AG04449 (cell line): ENCODE data around the gene QPCT.

ENCODE experiments used
- CTCF ChIA-PET: fragments of 350-600 bp; formaldehyde crosslinking; extraction: SDS; loops from one replicate; lab custom pipeline; 2021; ENCODE audit warnings: antibody characterized with exemption; lab: Yijun Ruan, JAX
- POLR2A ChIA-PET: fragments of 400-600, 350-600 bp; formaldehyde crosslinking; extraction: SDS; loops from one replicate; lab custom pipeline; 2020; ENCODE audit warnings: antibody characterized with exemption, inconsistent platforms; lab: Yijun Ruan, JAX
- DNase-seq: peaks from one replicate; pipeline ENCODE4 v3.0.0-alpha.2; 2010; ENCODE audit warnings: low read depth, low spot score
- H3K4me3 ChIP-seq: 2 replicates; pipeline ENCODE4 v1.5.1; 2011; ENCODE audit warnings: low read depth, mild to moderate bottlenecking, control low read depth, low read length
- CTCF ChIP-seq: IDR thresholded peaks from one replicate; pipeline ENCODE4 v1.5.1; 2011; ENCODE audit warnings: mild to moderate bottlenecking, moderate library complexity, low read length, control low read depth, inconsistent platforms; ENCODE audit not compliant: insufficient read depth; ENCODE audit errors: missing control alignments

The QPCT gene

GRCh38 chr2:37392428-37392827 lies 48.0 kb downstream of the QPCT start:
- ChIA-PET CTCF (interaction anchor here (5.3 kb wide), 1 partner anchor 441 kb away, joined by 32 read pairs; no protein-coding TSS in a partner anchor), POLR2A (no interaction called here)
- H3K4me3 ChIP-seq = no peak overlapping the region
- no peak for DNase-seq
- TF ChIP-seq CTCF = no peak

- H3K4me3 ChIP-seq = no peak overlapping the region
- ChIA-PET POLR2A (no interaction called here), CTCF (interaction anchor here (5.3 to 13.6 kb wide), 3 partner anchors 18 to 490 kb away, joined by 32 to 400 read pairs (median 100); no protein-coding TSS in a partner anchor)
- no peak for TF ChIP-seq CTCF
- no peak for DNase-seq
Observed at GRCh38 chr2:37394263-37394662, 49.8 kb downstream of the QPCT start.

- CTCF ChIA-PET = interaction anchor here (0.9 to 13.6 kb wide), 27 partner anchors 7 to 876 kb away, joined by 3 to 400 read pairs (median 4); partner anchors contain the start of gene RMDN2
- no peak for DNase-seq
- H3K4me3 ChIP-seq = no peak overlapping the region
- POLR2A ChIA-PET = no interaction called here
- TF ChIP-seq CTCF = no peak
Observed at GRCh38 chr2:37394796-37395555, 50.5 kb downstream of the QPCT start.

GRCh38 chr2:37396890-37397565 lies 52.6 kb downstream of the QPCT start:
- no peak overlapping the region for H3K4me3 ChIP-seq
- ChIA-PET POLR2A (interaction anchor here (0.6 kb wide), 1 partner anchor 447 kb away, joined by 3 read pairs; no protein-coding TSS in a partner anchor), CTCF (interaction anchor here (0.5 to 13.6 kb wide), 32 partner anchors 8 to 877 kb away, joined by 3 to 400 read pairs (median 5); partner anchors contain the start of gene CDC42EP3)
- TF ChIP-seq CTCF = no peak
- DNase-seq = no peak

GRCh38 chr2:37398990-37399389 lies 54.6 kb downstream of the QPCT start:
- ChIA-PET POLR2A (no interaction called here), CTCF (interaction anchor here (1.5 to 13.6 kb wide), 5 partner anchors 8 to 485 kb away, joined by 4 to 400 read pairs (median 17); no protein-coding TSS in a partner anchor)
- DNase-seq = no peak
- H3K4me3 ChIP-seq = no peak overlapping the region
- no peak for TF ChIP-seq CTCF

GRCh38 chr2:37400041-37400440 lies 55.6 kb downstream of the QPCT start:
- DNase-seq = no peak
- ChIA-PET CTCF (interaction anchor here (1.5 to 13.6 kb wide), 4 partner anchors 9 to 484 kb away, joined by 4 to 400 read pairs (median 58); no protein-coding TSS in a partner anchor), POLR2A (no interaction called here)
- no peak for TF ChIP-seq CTCF
- H3K4me3 ChIP-seq = no peak overlapping the region
